ENCODE results near the gene S100A10.

S100A10 gene

DNA sequence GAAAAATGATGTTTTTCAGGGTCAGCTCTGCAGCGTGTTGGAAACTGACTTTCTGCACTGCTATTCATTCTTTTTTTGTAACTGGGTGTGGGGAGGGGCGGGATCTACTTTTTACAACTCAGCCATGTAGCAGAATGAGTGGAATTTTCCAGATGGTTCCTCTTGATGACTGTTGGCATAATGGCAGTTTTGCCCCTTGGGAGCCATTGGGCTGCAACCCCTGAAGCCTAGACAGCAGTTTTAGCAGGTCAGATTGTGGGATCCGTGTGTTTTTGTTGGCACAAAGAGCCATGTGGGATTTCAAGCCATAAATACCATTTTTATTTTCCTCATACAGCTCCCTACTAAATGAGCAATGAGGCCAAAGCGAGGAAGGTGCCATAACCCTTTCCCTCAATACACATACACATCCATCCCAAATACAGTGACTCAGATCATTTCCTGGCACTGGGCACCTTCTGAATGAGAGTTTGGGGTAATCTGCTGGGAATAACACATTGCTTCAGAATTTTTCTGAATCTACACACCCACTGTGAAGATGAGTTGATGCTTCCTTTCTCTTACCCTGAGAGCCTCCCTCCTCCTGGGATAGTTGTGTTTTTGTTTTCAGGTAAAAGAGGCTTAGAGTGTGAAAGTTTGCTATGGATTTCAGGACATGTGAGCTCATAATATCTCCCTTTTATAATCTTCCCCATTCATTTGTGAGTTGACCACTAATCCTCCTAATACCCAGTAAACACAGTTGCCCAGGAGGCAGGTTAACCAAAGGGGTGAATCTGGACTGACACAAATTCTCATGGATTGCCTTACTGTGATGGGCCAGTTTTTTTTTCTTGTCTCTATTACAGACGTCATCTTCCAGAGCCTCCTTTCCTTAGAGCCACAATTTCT lies 13.1 kb downstream of the S100A10 start:
- H3K4me3 ChIP-seq (ENCODE audit: severe bottlenecking), result no peak overlapping the region
- H3K36me3 ChIP-seq (ENCODE audit: low read depth), result peaks cover 50% of the 10 kb centered on the region
- no peaks in the 10 kb centered on the region for H3K9me3 ChIP-seq (ENCODE audit: severe bottlenecking)
- ATAC-seq (ENCODE audit: low read depth) (peak; percentile 57), DNase-seq (ENCODE audit: low spot score) (no peak)
- peak overlapping the region; percentile 100 for H3K27ac ChIP-seq (ENCODE audit: poor library complexity, severe bottlenecking)
- TF ChIP-seq, protein P1, sequence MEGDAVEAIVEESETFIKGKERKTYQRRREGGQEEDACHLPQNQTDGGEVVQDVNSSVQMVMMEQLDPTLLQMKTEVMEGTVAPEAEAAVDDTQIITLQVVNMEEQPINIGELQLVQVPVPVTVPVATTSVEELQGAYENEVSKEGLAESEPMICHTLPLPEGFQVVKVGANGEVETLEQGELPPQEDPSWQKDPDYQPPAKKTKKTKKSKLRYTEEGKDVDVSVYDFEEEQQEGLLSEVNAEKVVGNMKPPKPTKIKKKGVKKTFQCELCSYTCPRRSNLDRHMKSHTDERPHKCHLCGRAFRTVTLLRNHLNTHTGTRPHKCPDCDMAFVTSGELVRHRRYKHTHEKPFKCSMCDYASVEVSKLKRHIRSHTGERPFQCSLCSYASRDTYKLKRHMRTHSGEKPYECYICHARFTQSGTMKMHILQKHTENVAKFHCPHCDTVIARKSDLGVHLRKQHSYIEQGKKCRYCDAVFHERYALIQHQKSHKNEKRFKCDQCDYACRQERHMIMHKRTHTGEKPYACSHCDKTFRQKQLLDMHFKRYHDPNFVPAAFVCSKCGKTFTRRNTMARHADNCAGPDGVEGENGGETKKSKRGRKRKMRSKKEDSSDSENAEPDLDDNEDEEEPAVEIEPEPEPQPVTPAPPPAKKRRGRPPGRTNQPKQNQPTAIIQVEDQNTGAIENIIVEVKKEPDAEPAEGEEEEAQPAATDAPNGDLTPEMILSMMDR (IDR thresholded peaks at IDR 0.05; ENCODE audit: poor library complexity, severe bottlenecking), result no peak
- H3K27me3 ChIP-seq (ENCODE audit: insufficient read depth, poor library complexity, severe bottlenecking), result no peaks in the 10 kb centered on the region
- peaks cover 34% of the 10 kb centered on the region for H3K4me1 ChIP-seq (ENCODE audit: insufficient read depth, poor library complexity, severe bottlenecking)

DNA sequence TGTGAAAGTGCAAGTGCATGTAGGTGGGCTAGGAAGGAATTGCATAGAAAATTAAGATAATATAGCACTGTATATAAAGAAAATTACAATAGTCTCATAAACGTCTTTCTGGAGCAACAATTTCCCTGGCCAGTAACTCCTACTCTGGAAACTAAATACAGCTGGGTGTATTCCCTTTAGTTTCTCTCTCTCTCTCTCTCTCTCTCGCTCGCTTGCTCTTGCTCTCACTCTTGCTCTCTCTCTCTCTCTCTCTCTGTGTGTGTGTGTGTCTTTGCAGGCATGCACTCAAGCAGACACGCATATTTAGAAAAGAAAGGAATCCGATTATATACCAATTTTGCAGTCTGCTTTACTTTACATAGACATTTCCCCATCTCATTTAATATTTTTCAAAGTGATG lies 14.7 kb downstream of the S100A10 start:
- no peak for ATAC-seq (ENCODE audit: low read depth)
- peaks cover 26% of the 10 kb centered on the region for H3K4me1 ChIP-seq (ENCODE audit: insufficient read depth, poor library complexity, severe bottlenecking)

DNA sequence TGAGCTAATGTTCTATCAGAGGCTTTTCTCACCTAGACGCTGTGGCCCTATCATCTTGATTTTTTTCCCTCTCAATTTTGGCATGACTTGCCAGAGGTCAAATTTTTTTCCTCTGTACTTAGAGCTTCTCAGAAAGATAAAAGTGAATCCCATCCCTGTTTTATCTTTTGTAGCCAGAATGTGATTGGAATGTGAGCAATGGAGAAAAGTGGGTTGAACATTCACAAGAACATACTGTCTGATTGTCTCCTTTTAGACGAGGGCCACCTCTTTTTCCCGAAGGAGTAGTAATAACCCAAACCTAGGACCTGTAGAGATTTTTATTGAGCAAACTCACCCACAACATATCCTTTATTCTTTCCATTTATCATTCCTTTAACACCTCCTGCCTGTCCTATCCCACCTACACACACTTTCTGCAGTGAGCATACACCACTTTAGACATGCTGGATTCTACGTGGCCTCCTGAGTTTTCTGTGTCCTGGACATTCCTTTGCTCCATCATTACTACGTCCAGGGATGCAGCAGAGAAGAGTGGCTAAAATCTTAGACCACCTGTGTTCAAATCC lies 15.9 kb downstream of the S100A10 start:
- Histone ChIP-seq H3K9me3 (ENCODE audit: severe bottlenecking) (no peaks in the 10 kb centered on the region), H3K27ac (ENCODE audit: poor library complexity, severe bottlenecking) (peak overlapping the region; percentile 100), H3K4me3 (ENCODE audit: severe bottlenecking) (no peak overlapping the region), H3K4me1 (ENCODE audit: insufficient read depth, poor library complexity, severe bottlenecking) (peaks cover 34% of the 10 kb centered on the region), H3K36me3 (ENCODE audit: low read depth) (peaks cover 22% of the 10 kb centered on the region), H3K27me3 (ENCODE audit: insufficient read depth, poor library complexity, severe bottlenecking) (no peaks in the 10 kb centered on the region)
- TF ChIP-seq, protein P1 (IDR thresholded peaks at IDR 0.05; ENCODE audit: poor library complexity, severe bottlenecking), result no peak
- DNase-seq (ENCODE audit: low spot score) (no peak), ATAC-seq (ENCODE audit: low read depth) (no peak)

More for the DNA sequence above, 14.7 kb downstream of the S100A10 start:
- no peaks in the 10 kb centered on the region for H3K9me3 ChIP-seq (ENCODE audit: severe bottlenecking)
- DNase-seq (ENCODE audit: low spot score), result no peak
- TF ChIP-seq, protein P1 (IDR thresholded peaks at IDR 0.05; ENCODE audit: poor library complexity, severe bottlenecking), result no peak
- H3K27ac ChIP-seq (ENCODE audit: poor library complexity, severe bottlenecking), result peak overlapping the region; percentile 100
- peaks cover 34% of the 10 kb centered on the region for H3K36me3 ChIP-seq (ENCODE audit: low read depth)
- no peak overlapping the region for H3K4me3 ChIP-seq (ENCODE audit: severe bottlenecking)
- H3K27me3 ChIP-seq (ENCODE audit: insufficient read depth, poor library complexity, severe bottlenecking), result no peaks in the 10 kb centered on the region

GRCh38 chr1:151976858-151977257 lies 16.8 kb downstream of the S100A10 start:
- Histone ChIP-seq H3K4me1 (ENCODE audit: insufficient read depth, poor library complexity, severe bottlenecking) (peaks cover 43% of the 10 kb centered on the region), H3K9me3 (ENCODE audit: severe bottlenecking) (no peaks in the 10 kb centered on the region), H3K4me3 (ENCODE audit: severe bottlenecking) (no peak overlapping the region), H3K27me3 (ENCODE audit: insufficient read depth, poor library complexity, severe bottlenecking) (no peaks in the 10 kb centered on the region), H3K36me3 (ENCODE audit: low read depth) (peaks cover 13% of the 10 kb centered on the region), H3K27ac (ENCODE audit: poor library complexity, severe bottlenecking) (peak overlapping the region; percentile 100)
- DNase-seq (ENCODE audit: low spot score) (no peak), ATAC-seq (ENCODE audit: low read depth) (peak; percentile 61)
- TF ChIP-seq, protein P1 (IDR thresholded peaks at IDR 0.05; ENCODE audit: poor library complexity, severe bottlenecking), result no peak

DNA sequence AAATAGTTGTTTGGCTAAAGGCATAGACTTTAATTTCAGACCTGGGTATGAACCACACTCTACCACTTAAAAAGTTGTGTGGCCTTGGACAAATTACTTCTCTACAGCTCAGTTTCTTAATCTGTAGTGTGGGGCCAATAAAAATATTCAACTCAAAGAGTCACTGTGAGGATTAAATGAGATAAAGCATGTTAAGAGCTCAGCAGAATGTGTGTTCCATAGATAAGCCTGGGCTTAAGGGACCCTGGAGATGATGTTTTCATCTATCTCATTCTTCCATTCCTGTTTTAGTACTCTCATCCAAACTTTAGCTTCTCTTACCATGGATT lies 17.7 kb downstream of the S100A10 start:
- Histone ChIP-seq H3K27ac (ENCODE audit: poor library complexity, severe bottlenecking) (peak overlapping the region; percentile 100), H3K4me3 (ENCODE audit: severe bottlenecking) (no peak overlapping the region), H3K27me3 (ENCODE audit: insufficient read depth, poor library complexity, severe bottlenecking) (no peaks in the 10 kb centered on the region), H3K9me3 (ENCODE audit: severe bottlenecking) (no peaks in the 10 kb centered on the region), H3K4me1 (ENCODE audit: insufficient read depth, poor library complexity, severe bottlenecking) (peaks cover 40% of the 10 kb centered on the region), H3K36me3 (ENCODE audit: low read depth) (peaks cover 5% of the 10 kb centered on the region)
- ATAC-seq (ENCODE audit: low read depth), result no peak
- DNase-seq (ENCODE audit: low spot score), result no peak
- TF ChIP-seq, protein P1 (IDR thresholded peaks at IDR 0.05; ENCODE audit: poor library complexity, severe bottlenecking), result no peak

Data from RWPE2 (cell line).